HG02884 (cell line): ENCODE data around the gene PPP2R2D.
A peak's percentile ranks its signal among the peaks of the same experiment; 100 is the strongest.
"Not testable (repeated sequence)": the region's sequence is repeated elsewhere in the genome, so short reads cannot be mapped to it uniquely, and the experiment has no call there.

ENCODE experiments used
- ATAC-seq: cut with Tn5 transposase; IDR thresholded peaks from one replicate; pipeline ENCODE4 v1.9.1; 2021; ENCODE audit warnings: mild to moderate bottlenecking, moderate library complexity; ENCODE audit not compliant: unreplicated experiment

PPP2R2D gene

DNA sequence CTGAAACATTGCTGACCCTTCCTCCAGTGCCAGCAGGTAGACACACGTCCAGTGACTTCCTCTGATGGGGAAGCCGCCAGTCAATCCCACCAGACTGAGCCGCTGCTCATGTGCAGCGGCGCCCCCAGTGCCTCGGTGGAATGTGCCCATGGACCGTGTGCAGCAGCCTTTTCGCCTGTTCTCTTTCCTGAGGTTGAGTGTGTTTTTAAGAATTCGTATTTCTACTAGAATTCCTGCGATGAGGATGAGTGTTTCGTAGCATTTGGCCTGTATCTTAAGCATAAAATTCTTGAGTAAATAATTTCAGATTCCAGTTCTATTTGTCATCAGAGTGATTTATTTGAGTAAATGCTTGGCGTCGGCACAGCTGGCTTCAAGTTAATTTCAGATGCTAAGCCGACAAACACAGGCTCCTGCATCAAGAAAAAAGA, 45.5 kb downstream of the PPP2R2D start:
- ATAC-seq = no peak

- no peak for ATAC-seq
These were observed 46.1 kb downstream of the PPP2R2D start for GRCh38 chr10:131946880-131947279.

- ATAC-seq = no peak
These were observed 47.0 kb downstream of the PPP2R2D start for GRCh38 chr10:131947631-131948347.

DNA sequence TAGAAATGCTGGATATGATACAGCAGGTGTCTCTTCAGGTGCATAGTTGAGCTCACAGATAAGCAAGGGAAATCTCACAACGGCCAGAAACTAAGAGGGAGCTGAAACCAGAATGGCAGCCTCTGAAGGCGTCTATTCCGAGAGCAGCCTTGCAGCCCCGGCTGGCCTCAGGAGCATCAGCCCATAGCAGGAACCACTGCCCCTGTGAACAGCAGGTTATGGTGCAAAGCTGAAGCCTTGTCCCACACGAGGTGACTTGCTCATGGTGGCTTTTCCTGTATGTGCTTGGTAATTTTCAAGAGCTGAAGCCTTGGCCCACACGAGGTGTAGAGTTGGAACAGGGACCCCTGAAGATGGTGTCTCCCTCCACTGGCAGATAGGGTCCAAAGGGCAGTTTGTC, 47.7 kb downstream of the PPP2R2D start:
- no peak for ATAC-seq

- no peak for ATAC-seq
These were observed 48.4 kb downstream of the PPP2R2D start for GRCh38 chr10:131949041-131949862.

DNA sequence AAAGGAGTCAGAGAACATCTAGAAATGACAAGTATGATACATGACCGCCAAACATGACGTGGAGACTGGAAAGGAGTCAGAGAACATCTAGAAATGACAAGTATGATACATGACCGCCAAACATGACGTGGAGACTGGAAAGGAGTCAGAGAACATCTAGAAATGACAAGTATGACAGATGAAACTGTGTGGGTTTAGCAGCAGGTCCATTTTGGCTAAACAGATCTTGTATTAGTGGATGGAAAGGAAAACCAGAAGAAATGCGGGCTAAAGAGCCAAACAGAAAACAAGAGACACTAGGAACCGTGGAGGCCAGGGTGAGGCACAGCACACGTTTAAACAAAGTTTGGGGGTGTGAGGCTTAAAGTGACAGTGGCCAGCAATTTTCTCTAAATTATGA, 49.1 kb downstream of the PPP2R2D start:
- ATAC-seq = not testable (repeated sequence)

- no peak for ATAC-seq
These were observed 53.7 kb downstream of the PPP2R2D start for GRCh38 chr10:131954356-131954965.

- no peak for ATAC-seq
These were observed 55.0 kb downstream of the PPP2R2D start for GRCh38 chr10:131955591-131956340.

DNA sequence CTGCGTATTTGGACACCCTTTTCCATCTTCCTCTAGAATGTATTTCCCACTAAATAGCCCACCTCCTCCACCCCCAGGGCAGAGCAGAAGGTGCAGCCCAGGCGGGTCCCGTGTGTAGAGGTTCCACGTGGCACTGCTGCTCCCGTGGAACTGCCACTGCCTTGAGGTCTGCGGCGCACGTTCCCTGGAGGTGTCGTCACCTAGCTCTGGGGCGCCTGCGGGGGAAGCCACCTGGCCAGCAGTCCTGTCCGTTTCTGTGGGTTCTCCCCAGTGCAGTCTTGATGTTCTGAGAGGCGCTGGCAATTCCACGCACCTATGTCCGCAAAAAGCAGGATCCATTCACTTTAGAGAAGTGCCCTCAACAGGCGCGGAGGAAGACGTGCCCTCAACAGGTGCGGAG, 59.0 kb downstream of the PPP2R2D start:
- no peak for ATAC-seq

DNA sequence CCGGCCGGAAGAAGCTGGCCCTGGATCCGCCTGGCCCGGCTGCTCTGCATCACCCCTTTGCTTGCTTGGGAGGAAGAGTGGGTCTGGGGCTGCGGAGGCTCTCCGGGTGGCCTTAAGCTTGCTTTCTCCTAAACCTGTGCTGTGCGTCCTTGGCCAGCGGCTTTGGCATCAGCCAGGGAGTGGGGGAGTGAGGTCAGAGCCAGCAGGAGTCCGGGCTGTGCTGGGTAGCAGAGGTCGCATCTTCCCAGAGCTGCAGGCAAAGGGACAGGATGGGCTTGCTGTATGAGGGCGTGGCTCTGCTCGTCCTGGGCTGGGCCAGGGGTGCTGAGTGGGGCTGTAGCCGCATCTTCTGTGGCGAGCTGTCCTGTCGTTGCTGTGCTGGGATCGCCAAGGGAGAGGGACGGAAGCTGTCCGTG, 59.8 kb downstream of the PPP2R2D start:
- no peak for ATAC-seq

GRCh38 chr10:131961047-131961776, 60.4 kb downstream of the PPP2R2D start:
- ATAC-seq = no peak

GRCh38 chr10:131961777-131962662, 61.2 kb downstream of the PPP2R2D start:
- ATAC-seq = no peak

DNA sequence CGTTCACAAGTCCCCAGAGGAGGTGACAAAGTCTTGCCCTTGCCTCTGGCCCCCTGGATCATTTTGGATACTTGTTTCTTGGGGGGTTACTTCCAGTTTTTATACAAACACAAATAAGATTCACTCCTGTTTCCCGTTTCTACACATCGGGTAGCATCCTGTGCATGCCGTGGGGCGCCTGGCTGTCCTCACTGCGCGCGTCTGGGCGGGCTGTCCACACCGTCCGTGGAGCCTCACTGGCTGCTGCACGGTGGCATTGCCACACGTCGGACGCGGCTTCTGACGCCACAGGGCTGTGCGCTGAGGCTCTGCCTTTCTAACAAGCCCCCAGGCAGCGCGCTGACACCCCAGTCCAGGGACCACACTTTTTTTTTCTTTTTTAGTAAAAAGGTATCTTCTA, 62.5 kb downstream of the PPP2R2D start:
- ATAC-seq = no peak

- no peak for ATAC-seq
These were observed 63.0 kb downstream of the PPP2R2D start for GRCh38 chr10:131963811-131964210.

- no peak for ATAC-seq
These were observed 63.5 kb downstream of the PPP2R2D start for GRCh38 chr10:131964298-131964697.

DNA sequence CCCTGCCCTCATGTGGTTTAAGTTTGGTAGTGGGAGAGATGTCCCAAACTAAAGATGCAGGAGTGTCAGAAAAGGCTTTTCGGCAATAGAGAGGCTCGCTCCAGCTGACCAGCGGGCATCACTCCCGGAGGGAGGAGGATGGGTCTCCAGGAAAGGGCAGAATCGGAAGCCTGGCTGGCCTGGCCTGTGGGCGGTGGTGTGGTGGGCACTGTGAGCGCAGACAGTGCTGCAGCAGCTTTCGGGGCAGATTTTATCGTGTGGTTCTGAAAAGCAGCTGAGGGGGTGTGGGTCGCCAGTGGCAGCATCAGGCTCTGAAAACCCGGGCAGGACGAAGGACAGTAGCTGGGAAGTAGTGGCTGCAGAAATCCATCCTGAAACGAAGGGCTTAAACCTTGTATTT, 68.1 kb downstream of the PPP2R2D start:
- no peak for ATAC-seq

GRCh38 chr10:131970946-131971345, 70.1 kb downstream of the PPP2R2D start:
- ATAC-seq = no peak

DNA sequence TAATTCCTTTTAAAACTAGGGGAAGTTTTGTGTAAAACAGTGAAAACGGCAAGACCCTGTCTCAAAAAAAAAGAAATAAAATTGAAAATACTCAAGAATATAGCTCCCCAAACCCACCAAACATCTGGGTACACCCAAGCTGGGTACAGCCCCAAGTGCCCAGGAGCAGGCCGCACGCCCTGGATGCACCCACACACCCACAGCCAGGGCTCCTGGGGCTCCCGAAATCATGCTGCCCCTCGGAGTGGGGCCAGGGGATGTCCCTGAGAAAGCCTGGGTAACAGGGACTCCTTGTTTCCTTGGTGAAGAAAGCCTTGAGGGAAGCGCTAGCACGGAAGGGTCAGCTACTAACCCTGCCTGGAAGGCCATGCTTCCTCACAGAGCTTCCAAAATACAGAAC, 70.8 kb downstream of the PPP2R2D start:
- no peak for ATAC-seq

DNA sequence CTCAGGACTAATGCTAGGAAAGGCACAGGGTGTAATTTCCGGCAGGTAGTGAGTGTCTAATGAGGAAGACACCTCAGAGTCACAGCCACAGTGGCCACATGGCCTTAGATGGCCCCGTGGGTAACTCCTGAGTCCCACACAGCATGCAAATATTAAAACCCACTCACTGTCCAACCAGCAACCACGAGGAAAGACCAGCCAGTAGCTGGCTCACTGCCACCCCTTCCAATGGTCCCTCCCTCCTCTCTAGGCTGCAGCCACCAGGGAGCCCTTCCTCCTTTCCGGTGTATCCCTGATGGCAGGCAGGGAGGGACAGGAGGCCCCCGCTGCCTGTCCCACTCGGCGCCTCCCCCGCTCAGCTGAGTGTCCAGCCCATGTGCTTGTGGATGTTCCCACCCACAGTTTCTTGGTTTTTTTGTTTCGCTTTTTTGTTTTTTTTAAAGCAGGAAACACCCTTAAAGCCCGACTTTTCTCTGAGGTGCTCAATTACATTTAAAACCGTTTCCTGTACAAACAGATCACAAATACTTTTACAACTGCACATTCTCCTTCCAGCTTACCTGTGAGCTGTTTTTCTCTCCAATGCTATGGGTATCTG, 71.8 kb downstream of the PPP2R2D start:
- ATAC-seq = peak; percentile 51
